WI38 (cell line): Measurements from ENCODE around the gene DGKG.

ENCODE experiments used
- H3K4me3 ChIP-seq: 2 replicates; pipeline ENCODE4 v1.5.1; 2011; ENCODE audit warnings: low read depth, mild to moderate bottlenecking, control low read depth, low read length
- CTCF ChIP-seq: IDR thresholded peaks from 2 replicates; pipeline ENCODE4 v1.5.1; 2012; ENCODE audit warnings: low read depth, mild to moderate bottlenecking, control low read depth, low read length

Gene DGKG

DNA sequence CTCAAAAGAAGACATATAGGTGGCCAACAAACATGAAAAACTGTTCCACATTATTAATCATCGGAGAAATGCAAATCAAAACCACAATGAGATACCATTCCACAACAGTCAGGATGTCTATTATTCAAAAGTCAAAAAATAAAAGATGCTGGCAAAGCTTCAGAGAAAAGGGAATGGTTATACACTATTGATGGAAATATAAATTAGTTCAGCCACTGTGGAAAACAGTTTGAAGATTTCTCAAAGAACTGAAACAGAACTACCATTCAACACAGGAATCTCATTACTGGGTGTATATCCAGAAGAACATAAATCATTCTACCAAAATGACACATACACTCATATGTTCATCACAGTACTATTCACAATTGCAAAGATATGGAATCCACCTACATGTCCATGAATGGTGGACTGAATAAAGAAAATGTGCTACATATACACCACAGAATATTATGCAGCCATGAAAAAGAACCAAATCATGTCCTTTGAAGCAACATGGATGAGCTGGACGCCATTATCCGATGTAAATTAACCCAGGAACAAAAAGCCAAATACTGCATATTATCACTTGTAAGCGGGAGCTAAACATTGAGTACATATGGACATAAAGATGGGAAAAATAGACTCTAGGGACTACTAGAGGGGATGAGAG, 32.7 kb upstream of the DGKG start:
- TF ChIP-seq CTCF, result no peak
- H3K4me3 ChIP-seq, result no peak overlapping the region

- no peak overlapping the region for H3K4me3 ChIP-seq
- no peak for TF ChIP-seq CTCF
Observed at GRCh38 chr3:186386883-186387560, 25.0 kb upstream of the DGKG start.

- no peak for TF ChIP-seq CTCF
Observed at GRCh38 chr3:186385856-186386602, 24.0 kb upstream of the DGKG start.

GRCh38 chr3:186383026-186383993, 21.3 kb upstream of the DGKG start:
- no peak for TF ChIP-seq CTCF
- no peak overlapping the region for H3K4me3 ChIP-seq

More at GRCh38 chr3:186385856-186386602, 24.0 kb upstream of the DGKG start:
- H3K4me3 ChIP-seq, result no peak overlapping the region

GRCh38 chr3:186382217-186382885, 20.3 kb upstream of the DGKG start:
- no peak for TF ChIP-seq CTCF
- H3K4me3 ChIP-seq, result no peak overlapping the region

GRCh38 chr3:186381424-186382216, 19.6 kb upstream of the DGKG start:
- no peak for TF ChIP-seq CTCF
- no peak overlapping the region for H3K4me3 ChIP-seq
